HG03575 (cell line): ENCODE data around the gene ENOSF1.
"Not testable (repeated sequence)": the region's sequence is repeated elsewhere in the genome, so short reads cannot be mapped to it uniquely, and the experiment has no call there.

Experiments
- ATAC-seq: cut with Tn5 transposase; IDR thresholded peaks from one replicate; pipeline ENCODE4 v1.9.1; 2021; ENCODE audit not compliant: unreplicated experiment, insufficient number of reproducible peaks, low FRiP score; ENCODE audit errors: extremely low read depth

Gene ENOSF1

DNA sequence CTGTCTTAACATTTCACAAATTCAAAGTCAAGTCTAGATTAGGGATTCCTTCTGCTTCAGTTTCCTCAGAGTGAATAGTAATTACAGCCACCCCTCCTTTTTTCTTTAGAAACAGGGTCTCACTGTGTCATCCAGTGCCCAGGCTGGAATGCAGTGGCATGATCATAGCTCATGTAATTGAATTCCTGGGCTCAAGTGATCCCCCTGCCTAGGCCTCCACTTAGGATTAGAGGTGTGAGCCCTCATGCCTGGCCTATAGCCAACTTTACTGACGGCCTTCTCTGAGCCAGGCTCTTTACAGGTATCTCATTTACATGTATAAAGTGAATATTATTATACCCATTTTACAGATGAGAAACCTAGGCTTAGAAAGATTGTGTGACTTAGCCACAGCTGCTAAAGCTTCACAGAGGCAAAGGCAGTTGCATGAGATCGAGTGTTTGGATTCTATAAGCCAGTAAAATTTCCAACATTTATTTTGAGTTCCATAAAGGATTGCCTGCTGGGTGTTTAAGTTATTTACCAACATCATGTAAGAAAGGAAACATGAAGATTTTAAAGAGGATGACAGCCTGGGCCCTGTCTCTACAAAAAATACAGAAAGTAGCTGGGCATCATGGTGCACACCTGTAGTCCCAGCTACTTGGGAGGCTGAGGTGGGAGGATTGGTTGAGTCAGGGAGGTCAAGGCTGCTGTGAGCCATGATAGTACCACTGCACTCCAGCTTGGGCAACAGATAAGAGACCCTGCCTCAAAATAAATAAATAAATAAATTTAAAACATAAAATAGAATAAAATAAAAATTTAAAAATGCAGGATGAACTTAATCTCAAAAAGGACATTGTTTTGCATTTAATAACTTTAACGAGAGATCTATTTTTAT lies 1.8 kb downstream of the ENOSF1 start:
- ATAC-seq: no peak

DNA sequence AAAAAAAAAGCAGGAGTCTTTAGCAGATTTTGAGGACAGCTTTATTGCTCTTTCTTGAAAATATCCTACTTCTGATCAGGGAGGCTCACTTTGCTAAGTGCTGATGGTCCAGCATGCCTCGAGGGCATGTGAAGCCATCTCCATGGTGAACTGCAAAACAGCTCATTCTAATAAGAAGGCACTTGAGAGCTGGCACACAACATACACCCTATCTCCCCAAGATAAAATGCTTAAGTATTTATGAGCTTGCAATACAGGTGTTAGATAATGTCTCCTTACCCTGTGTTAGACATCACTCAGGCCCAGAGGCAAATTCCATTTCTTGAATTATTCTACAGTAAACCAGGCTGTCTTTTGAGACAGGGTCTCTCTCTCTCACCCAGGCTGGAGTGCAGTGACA lies 2.7 kb downstream of the ENOSF1 start:
- ATAC-seq: no peak

DNA sequence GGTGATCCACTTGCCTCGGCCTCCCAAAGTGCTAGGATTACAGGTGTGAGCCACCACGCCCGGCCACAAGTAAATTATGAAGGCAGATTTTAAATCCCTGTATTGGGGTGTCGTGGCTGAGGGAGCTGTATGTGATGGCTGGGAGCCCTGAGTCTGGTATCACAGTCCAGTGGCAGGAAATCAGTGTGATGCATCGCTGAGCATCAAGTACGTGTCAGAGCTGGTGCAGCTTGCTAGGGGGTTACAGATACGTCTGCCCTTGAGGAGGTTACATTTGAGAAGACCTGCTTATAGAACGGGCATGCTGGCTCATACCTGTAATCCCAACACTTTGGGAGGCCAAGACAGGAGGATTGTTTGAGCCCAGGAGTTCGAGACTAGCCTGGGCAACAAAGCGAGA lies 4.3 kb downstream of the ENOSF1 start:
- no peak for ATAC-seq

DNA sequence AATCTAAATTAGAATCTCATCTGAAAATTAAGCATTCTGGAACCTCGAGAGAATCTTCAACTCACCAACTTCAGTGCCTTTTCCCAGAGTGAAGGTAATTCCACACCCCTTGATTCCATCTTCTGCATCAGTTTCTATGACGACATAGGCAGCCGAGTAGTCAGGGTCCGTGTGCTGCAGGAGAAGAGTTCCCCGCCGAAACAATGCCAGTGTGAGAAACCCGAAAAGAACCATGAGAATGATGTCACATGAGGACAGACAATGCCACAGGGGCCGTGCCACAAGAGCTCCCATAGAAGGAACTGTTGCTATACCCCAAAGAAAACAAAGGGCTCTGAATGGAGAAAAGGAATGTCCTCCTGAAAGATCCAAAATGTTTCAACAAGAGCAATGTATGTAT lies 6.0 kb downstream of the ENOSF1 start:
- ATAC-seq: no peak

DNA sequence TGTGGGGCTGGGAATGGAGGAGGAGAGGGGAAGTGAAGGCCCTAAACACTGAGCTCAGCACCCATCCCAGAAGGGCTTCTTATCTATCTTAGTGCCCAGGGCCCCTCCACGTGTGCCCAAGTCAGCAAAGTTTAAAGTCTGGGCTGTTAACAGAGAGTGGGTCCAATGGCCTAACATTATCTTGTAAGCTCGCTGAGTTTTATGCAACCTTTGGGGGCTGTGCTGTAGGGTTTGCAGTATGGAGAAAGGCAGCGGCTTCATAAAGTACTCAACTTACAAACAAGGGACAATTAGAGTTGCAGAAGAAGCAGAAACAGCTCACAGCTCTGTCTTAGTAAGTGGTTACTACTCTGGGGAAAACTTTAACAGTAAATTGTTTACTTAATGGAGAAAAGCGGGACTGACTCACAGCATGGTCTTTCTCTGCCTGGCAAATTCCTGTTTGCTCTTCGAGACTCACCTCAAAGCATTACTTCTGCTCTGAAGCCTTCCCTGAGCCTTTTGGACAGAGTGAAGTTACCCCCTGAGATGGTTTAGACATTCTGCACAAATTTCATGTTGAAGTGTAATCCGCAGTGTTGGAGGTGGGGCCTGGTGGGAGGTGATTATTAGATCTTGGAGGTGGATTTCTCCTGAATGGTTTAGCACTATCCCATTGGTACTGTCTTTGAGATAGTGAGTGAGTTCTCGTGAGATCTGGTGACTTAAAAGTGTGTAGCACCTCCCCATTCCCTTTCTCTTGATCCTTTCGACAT lies 9.0 kb downstream of the ENOSF1 start:
- ATAC-seq: no peak

DNA sequence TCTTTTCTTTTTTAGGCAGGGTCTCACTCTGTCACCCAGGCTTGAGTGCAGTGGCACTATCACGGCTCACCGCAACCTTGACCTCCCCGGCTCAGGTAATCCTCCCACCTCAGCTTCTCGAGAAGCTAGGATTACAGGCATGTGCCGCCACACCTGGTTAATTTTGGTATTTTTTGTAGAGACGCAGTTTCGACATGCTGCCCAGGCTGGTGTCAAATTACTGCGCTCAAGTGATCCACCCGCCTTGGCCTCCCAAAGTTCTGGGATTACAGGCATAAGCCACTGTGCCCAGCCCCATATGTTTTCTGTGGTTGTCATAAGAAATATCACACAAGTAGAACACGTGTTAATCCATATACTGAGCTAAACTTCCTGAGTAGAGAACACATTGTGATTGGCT lies 14.6 kb downstream of the ENOSF1 start:
- ATAC-seq: no peak

DNA sequence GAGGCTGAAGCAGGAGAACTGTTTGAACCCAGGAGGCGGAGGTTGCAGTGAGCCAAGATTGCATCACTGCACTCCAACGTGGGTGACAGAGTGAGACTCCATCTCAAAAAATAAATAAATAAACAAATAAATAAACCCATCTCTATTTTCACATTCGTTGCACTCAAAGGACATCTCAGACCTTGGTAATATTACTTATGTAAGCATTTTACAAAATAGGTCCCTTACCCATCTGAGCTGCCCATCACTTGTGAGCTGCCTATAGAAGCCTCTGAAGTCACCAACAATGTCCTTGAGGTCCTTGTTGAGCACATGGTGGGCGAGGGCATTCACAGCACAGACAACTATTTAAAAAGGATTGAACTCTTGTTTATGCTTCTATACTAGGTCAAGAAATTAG lies 15.4 kb downstream of the ENOSF1 start:
- no peak for ATAC-seq

DNA sequence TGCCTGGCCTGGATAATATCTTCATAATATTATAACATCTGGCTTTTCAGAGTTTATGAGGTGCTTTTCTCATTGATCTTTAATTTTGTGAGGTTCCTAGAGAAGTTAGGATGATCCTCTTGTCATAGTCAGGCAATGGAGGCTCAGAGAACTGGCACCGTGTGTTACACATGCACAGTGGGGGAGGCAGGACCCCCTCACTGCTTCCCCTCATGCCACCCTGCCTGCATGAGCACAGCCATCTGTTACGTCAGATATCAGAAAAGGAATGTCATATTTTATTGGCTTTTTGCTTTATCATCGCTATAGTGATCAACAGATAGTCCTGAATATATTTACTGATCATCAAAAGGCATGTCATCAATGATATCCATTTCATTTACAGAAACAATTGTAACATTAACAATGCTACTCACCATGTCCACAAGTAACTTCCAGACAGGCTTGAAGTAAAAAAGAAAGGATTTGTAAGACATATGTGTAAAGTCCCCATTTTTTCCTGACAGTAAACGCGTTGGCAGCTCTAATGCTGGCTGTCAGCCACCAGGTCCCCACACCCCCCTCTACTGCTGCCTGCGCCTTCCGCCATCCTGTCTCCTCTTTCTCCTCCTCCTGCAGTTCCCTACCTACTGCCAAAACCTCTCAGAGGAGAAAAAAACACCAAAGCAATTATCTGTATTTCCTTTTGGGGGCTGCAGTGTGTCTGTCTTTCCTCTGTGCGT lies 18.8 kb downstream of the ENOSF1 start:
- no peak for ATAC-seq

DNA sequence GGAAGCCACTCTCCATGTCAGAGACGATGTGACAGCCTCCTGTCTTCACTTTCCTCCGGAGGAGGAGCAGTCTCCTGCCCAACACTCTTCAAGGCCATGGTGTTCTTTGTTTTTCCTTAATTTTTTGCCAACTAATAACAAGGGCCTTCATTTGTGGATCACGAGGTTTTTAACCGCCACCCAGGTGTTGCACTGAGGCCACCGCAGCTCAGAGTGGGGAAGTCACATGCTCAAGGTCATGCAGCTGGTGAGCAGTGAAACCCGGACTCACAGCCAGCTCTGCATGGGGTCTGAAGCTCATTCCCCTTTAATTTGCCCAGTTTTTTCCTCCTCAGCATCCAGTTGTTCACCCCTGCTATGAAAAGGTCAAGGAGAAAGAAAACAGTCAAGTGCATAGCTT lies 19.6 kb downstream of the ENOSF1 start:
- no peak for ATAC-seq

DNA sequence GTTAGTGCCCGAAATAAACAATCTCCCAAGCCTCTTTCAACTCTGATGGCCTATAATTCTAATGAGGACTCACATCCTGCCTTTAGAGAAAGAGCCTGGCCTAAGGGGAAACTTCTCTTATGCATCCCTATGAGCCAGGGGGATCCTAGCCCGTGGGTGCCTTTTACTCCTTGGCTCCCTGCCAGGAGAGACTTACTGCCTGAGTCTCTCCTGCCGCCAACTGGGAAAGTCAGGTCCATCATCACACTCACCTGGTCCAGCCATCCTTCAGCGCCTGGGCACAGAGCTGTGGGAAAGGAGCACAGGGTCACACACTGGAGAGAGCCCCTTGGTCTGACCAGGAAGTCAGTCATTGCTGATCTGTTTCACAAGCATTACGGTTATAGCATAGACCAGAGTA lies 24.1 kb downstream of the ENOSF1 start:
- ATAC-seq: no peak

DNA sequence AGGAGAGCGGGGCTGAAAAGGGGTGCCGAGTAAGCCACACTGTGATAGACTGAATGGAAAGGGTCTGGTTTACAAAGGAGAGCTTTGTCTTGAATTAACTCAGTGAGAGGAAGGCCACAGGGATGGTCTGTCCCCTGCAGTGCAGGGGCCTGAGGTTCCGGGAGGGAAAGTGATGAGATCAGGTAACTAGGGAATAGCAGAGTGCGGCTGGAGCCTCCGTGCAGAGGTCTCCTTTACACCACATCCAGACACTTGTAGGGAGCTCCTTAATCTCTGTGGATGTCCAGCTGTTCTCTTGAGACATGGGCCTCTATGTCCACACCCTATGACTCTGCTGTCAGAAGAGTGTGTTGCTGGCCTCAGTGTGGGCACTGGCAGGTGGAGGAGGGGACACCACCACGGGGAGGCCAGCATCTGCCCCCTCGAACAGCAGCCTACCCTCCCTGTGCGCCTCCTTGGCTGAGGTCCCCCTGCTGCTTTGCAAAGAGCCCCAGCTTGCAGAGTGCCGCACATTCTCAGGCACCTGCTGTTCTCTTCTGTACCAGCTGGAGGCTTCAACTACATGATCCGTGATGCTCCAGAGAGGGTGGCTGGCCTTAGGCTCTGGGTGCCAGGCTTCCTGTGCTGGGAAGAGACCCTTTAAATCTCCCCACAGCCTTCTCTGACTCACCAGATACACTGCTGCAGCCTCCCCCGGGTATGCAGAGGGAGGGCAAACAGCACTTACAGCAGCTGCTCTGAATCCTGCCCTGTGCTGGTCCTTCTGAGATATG lies 25.9 kb downstream of the ENOSF1 start:
- ATAC-seq: no peak

DNA sequence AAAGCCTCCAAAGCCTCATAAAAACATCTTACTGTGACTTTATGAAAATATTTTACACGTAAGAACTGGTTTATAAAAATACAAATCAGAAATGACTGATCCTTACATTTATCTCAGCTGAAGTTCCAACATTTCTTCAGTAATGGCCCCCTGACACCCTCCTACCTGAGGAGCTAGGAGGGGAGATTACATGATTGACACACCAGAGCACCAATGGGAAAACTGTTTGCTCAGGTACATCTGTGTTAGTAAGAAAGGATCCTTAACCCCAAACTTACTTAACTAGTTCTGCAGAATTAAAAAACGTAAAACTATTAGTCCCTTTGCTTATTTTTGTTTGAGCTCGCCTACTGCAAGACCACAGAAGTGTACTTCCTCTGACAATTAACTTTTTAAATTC lies 27.0 kb downstream of the ENOSF1 start:
- no peak for ATAC-seq

DNA sequence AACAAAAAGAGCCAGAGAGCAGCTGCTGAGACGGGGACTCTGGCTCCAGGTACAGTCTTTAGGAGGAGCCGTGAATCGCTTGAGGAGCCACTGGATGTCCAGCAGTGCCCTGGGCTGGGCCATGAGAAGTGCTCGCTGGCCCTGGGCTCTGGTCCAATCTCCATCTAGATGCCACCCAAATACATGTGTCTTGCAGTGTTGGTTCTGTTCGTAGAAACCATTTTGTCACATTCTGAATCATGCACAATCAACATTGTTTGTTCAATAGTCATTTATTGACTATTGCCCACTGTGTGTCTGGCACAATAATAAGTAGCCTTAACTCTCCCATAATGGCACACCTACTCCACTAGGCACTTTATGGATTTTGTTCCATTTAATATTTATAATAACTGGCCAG lies 28.9 kb downstream of the ENOSF1 start:
- no peak for ATAC-seq

DNA sequence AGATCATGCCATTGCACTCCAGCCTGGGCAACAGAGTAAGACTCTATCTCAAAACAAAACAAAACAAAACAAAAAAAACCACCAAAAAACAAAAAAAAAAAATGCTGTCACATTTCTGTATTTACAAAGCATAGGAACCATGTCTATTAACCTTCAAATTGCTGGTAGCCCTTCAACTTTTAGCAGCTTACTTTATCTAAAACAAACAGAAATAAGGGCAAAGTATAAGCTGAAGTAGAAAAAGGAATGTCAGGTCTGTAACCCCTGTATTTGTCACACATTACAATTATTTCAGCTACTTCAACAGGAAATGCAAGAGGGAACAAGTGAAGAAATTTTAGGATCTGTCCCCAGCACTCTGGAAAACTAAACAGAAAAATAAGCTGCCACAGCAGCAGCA lies 29.6 kb downstream of the ENOSF1 start:
- no peak for ATAC-seq

DNA sequence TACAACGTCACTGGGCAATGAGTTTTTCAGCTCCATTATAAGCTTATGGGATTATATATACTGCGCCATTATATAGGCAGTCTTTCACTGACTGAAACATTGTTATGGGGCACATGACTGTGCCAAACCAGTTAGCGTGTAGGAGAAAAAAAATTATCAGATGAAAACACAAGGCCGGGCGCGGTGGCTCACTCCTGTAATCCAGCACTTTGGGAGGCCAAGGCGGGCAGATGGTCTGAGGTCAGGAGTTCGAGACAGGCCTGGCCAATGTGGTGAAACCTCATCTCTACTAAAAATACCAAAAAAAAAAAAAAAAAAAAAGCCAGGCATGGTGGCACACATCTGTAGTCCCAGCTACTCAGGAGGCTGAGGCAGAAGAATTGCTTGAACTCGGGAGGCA lies 30.0 kb downstream of the ENOSF1 start:
- not testable (repeated sequence) for ATAC-seq

DNA sequence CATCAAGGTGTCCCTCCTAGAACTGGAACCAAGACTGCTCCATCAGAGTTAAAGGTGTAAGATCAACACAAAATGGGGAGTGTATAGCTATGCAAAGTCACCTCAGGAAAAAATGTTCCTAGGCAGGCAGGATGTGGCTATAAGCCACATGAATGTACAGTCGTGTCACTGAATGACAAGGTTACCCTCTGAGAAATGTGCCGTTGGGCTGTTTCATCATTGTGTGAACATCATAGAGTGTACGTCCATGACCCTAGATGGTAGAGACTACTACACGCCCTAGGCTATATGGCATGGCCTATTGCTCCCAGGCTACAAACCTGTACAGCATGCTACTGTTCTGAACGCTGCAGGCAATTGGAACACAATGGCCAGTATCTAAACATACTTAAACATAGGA lies 30.4 kb downstream of the ENOSF1 start:
- no peak for ATAC-seq

DNA sequence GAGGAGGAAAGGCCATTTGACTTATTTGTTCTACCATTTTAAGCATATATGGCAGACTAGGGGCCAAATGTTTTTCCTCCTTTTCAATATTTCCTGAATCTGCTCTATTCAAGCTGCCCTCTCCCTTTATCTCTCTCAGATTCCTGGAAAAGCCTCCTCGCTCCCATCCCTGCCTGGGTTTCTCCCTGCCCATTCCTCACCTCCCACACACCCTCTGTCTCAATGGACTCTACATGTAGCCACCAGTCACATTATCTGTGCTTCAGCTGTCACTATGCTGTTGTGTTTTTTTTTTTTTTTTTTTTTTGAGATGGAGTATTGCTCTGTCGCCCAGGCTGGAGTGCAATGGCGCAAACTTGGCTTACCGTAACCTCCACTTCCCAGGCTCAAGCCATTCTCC lies 32.0 kb downstream of the ENOSF1 start:
- no peak for ATAC-seq

DNA sequence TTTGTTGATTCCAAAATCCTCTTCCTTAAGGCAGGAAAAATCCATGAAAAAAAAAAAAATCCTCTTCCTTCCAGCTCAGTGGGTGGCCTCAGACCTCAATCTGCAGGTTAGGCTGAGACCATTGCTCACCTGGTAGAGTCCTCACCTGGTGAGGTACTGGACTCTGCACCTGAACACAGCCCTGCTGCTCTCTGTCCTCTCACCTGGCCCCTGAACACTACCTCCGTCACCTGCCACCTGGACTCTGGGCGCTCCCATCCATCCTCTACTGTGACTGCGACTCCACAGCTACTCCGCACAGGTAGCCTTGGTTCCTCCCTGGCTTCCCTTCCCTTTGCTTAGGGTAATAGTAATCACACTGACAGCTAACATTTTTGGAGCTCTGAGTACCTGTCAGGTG lies 32.9 kb downstream of the ENOSF1 start:
- no peak for ATAC-seq

DNA sequence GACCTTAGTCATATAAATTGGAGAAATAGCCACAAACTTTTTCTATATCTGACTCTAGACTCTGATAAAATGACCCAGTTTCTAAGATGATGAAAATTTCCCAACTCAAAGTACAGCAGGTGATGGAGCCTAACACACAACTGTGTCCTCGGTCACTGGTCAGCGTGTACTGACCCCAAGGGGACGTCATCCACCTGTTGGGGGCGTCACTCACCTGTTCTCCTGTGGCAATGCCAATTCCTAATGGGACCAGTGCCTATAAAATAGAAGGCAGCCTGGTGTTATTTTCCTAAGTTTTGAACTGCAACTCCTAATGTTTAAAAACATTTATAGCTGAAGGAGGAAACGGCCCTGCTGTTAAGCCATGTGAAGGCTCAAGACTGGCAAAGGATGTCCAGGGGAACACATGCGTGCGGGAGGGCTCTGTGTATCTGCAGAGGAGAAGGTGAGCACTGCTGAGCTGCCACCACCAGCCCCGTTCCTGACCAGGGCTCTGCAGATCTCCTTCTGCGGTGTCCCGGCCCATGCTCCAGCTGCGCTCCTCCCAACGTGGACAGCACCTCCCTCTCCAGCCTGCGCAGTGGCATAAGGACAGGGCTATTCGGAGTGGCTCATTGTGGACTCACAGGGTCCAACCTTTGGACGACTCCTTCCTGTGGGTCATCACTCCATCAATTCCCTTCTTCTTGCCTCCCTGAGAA lies 33.8 kb downstream of the ENOSF1 start:
- ATAC-seq: no peak
